ENCODE measurements around the gene FTO.

FTO gene

DNA sequence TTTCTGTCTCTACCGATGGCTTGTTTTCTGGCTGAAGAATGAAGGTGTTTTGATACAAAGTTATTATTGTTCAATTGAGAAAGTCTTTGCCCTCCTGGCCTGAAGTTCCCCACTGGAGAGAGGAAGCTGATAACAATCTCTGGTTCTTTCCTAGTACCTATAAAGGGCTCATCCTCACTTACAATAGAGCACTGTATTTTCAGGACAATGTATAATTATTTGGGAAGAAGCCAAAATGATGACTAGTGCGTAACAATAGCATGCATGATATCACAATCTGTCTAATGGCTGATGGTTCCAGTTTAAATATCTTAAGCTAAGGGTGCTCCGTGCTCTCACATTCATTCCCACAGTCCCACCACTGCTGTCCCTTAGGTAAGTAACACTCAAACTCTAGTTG lies 351.9 kb downstream of the FTO start:
- DNase-seq (ENCODE audit: low read depth): no peak

DNA sequence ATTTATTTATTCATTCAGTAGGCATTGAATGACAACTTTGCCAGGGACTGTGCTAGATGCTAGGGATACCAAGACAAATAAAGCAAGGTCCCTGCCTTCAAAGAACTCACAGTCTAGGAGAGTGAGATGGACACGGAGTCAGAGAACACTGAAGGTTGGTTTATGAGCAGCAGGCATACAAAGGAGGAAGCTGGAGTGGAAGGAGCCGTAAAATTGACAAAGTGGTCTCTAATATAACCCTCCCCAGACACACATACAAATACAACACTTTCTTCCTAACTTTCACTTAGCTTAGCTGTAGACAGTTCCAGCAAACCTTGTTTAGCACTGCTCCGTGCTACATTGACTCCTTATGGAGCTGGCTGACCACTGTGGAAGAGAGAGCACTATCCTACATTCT lies 353.0 kb downstream of the FTO start:
- DNase-seq (ENCODE audit: low read depth): no peak

DNA sequence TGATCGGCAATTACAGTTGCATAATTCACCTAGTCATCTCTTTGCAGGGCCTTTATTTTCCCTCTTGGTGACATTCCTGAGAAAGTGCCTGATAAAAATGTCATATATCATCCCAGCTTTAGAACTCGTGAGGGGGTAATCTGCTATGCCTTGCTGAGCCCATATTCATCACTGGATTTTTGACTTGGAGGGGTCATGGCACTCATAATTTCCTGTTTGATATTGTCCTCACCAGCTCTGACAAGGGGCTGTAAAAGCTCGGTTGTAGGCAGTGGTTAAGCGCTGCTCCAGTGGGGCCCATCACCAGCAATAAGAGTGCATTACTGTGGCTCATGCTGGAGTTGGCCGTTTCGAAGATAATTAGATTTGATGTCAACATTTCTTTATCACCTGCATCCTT lies 355.4 kb downstream of the FTO start:
- no peak for DNase-seq (ENCODE audit: low read depth)

DNA sequence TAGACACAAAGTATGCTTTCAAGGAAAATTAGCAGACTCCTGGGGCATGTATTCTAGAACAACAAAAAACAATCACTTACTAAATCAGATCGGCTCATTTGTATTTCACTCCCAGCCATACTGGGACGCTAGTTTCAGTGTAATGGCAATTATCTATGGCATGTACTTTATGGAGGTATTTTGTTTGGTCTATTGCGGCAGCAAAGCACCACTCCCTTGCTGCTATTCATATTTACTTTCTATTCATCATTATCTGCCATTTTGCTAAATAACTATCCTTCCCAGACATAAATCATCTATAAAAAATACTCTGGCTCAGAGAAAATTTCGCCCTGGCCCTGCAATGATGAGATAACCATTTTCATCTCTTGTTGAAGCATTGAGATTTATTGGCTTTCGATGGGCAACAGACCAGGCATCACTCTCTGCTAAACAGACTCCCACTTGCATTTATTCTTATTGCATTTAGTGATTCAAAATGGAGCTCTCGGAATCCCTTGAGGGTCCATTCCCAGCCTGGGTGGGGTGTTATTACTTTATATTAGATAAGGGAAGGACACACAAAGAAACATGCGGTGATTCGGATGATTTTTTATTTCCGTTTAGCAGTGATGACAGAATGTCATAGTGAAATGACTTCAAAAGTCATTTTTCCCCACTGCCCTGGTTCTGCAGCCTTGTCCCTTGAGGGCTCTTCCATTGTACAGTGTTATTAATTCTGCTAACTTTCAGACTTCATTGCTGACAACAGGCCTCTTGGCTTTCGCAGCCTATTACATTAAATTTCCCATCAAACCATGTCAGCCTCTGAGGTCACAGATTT lies 356.9 kb downstream of the FTO start:
- no peak for DNase-seq (ENCODE audit: low read depth)

DNA sequence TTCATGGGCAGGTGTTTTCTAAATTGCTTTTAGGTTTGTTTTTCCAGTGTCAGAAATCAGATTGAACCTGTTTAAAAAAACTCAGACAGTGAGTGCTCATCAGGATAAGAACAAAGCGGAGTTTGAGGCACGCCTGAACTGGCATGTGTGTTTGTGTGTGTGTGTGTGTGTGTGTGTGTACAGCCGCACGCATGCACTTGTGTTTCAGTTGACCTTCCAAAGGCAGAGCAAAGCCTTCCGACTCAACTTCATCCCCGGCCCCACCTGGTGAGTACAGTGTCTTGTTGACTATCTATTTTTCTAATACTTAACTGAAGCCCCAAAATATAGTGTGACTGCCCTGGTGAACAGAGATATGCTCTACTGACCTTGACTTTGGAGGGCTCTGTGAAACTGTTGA lies 357.5 kb downstream of the FTO start:
- DNase-seq (ENCODE audit: low read depth): no peak

DNA sequence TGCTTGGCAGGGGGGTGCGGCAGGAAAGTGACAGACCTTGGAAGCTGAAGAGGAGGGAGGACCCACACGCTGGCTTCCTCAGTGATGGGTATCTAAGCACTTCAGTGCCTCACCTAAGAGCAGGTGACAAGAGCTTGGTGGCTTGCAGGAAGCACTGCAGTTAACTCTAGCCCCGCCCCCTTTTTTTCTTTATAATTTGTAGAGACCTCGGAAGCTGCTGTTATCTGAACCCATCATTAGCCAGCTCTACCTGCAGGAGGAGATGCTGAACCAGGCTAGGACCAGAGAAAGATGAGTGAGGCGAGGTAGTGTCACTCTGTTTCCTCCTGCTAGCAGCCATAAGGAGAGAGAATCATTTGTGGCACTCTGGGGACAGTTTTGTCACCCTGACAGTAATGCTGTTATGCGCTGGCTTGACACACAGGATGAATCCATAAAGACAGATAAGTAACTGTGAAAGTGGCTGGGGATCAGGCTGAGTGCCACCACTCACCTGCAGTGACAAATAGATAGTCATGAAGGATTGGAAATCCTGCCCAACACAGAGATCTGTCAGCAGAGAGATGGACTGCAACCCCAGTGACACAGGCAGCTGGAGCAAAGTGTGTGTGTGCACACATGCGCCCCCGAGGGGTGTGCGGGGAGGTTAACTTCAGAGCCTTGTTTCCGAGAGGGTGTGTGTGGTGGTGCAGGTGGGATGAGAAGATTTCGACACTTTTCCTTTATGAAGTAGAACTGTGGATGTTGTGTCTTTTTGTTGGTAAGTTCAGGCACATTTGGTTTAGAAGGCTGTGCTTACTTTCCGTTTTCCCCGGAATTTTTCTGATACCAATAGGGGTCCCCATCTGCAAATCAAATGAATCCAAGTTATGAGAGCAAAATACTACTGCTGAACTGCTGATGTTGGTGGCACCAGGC lies 358.7 kb downstream of the FTO start:
- DNase-seq (ENCODE audit: low read depth): no peak

DNA sequence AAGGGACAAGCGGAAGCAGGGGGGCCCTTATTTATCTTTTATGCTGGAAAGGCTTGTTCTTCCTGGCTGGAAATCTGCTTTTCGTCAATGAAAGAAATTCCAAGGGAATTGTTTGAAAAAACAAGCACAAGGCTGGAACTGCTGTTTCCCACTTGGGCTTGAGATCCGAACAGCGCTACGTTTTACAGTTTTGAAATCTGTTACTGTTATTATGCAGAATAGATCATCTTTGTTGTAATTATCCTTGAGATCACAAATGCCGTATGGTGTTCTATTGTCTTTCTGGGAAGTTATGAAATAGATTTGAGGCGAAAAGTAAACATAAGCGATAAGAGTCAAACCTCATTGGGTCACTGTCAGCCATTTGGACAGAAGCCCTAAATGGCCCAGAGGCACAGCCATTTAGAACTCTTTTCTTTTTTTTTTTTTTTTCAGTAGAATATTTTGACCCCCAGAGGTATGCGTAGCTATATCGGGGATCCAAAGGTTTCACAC lies 359.4 kb downstream of the FTO start:
- no peak for DNase-seq (ENCODE audit: low read depth)

DNA sequence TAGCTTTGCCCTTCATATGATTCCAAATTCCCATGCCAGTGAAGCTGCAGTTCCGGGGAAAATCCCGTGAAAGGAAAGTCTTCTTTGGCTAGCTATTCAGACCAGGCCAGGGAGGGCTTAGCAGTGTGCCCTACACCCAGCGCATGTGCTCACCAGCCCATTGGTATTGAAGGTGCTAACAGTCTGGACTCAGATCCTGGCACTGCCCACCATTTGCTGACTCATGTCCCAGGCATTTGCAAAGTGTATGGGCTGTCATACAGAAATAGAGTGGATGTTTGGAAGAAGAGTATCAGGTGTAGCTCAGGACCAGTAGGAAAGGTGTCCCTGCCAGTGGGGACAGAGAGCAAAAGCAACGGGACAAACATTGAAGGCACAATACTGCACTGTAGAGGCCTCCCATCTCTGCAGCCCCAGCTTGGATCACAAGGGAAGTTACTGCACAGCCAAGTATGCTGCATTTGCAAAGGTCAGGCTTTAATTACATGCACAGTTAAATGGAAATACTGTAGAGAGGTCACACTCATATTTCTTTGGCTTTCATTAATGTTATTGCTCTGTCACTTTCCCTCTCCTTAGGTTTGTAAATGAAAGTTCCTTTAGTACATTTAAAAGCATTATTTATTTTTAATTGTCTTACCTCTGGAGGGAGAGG lies 362.6 kb downstream of the FTO start:
- no peak for DNase-seq (ENCODE audit: low read depth)

DNA sequence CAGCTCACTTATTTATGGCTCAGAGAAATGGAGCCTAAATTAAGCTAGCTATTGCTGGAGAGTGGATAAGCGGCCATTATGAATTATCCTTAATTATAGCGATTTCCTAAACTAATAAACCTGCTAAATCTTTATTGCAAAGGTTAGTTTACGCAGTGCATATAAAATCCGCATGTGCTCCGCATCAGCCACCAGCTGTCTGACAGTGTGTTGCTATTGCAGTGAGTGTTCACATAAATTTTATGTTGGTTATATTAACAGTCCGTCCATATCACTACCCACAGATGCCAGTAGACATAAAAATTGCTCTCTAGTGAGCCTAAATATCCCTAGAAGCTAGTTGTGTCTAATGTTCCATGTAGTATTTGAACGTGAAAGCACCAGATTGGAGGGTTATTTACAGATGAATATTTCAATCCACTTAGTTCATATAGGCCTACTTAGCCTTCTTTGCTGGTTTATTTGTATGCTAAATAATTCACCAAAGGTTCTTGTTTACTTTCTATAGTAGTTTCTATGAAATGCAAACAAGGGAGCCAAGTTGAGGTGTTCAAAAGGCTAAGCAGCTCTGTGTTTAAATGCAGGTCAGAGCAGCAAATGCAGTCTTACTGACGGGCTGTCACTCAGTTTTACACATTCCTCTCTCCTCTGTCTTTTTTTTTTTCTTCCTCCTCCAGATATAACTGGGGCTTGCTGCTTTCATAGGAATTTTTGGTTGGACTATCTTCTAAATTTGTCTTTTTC lies 363.5 kb downstream of the FTO start:
- no peak for DNase-seq (ENCODE audit: low read depth)

DNA sequence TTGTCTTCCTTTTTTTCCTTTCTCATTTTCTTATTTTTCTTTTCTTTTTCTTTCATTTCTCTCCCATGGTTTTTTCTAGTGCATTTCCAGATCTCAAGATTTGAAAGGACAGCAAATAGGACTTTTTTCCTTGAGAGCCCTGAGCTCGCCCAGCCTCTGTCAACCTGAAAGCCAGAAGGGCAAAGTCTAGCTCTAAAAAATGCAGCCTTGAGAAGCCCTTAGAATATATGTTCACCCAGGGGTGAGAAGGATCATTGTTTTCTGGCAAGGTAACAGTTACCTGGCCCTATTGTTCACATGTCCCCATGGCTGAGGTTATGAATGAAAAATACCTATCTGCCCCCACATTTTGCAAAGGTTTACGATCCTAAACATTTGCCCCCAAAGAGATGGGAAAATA lies 364.3 kb downstream of the FTO start:
- no peak for DNase-seq (ENCODE audit: low read depth)

DNA sequence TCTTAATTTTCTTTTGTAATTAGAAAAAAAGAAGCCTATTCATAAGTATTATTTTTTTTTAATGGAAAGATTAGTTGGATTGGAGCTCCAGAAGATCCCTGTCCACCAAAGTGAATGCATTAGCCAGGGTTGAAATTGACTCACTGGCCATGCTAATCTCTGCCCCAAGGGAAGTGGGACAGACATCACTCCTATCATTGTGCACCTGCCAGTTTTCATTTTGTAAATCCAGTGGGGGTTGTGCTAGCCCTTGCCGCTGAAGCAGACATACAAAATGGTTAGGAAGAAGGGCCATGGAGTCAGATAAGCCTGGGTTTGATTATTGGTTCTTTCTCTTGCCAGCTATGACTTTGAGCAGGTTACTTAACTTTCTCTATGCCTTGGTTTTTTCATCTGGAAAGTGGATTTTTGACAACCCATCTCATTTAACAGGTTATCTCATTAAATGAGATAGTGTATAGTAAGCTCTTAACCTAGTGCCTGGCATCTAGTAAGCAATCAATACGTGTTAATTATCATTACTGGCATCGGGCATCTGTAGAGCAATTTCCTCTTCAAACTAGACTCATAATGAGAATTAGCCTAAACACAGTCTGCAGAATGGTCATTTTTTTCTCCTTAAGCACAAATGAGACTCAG lies 365.8 kb downstream of the FTO start:
- no peak for DNase-seq (ENCODE audit: low read depth)

DNA sequence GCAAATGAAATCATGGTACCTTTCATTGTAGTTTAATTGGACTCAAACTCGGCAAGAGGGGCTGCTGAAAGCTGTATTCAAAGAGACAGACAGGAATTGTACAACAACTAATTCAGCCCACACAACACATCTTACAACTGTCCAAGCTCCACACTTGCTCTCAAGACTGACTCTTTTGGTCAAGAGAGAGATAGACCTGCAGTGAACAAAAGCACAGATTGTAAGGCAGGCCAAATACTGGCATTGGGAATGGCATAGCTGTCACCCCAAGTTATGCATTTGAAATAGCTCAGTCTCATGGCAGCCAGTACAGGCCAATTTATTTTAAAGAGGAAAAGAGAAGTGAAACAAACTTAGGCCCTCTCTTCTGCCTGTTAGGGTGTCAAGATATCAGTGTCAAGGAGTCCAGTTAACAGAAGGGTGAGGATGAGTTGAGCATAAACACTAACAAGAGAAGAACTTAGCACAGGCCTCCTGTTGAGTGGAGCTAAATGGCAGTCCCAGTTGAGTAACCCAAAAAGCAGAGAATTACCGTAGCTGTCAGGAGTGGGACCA lies 366.9 kb downstream of the FTO start:
- DNase-seq (ENCODE audit: low read depth): no peak

DNA sequence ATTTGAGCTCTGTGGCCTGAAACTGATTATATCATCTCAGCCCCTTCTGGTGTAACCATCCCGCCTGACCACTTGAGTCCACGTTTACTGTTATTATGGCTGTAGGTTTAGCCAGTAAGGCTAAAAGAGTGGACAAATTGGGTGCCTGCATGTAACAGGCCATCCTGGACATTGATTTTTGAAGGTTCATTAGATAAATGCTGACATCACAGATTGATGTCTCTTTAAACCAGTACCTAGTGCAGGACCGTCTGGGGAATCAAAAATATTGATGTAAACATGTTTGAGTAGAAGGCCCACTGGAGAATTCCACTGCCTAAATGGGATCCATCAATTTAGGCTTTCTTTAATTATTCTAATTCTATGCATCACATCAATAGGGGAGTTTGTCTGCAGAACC lies 367.6 kb downstream of the FTO start:
- DNase-seq (ENCODE audit: low read depth): no peak

DNA sequence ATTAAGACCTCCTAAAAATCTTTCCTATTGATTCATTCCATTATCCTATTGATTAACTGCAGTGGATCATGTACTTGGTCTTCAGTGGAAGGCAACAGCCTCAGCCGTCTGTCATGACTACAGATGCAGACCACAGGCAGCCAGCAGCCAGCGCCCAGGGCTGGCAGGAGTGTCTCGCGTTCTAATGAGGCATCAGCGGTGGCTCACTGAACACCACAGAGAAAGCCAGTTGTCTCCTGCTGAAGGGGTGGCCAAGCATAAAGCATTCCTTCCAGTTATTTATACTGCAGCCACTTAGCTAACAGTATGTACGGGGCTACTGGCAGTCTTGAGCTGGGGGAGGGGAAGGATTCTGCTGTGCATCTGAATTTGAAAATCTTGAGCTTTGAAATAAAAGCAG lies 368.3 kb downstream of the FTO start:
- no peak for DNase-seq (ENCODE audit: low read depth)

DNA sequence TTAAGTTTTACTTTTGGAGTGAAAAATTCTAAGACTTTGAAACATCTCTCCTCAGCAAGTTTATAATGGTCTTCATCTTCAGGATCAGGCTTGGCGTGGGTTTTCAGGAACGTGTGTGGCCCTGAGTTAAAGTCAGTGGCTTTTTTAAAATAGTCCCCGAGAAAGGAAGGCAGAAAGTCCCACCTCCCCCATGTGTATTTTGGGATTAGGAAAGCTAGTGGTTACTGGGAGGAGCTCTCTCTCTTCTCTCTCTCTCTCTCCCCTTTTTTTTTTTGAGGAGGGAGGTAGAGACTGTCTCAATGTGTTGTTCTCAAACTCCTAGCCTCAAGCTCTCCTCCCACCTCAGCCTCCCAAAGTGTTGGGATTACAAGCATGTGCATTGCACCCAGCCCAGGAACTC lies 369.4 kb downstream of the FTO start:
- DNase-seq (ENCODE audit: low read depth): no peak

DNA sequence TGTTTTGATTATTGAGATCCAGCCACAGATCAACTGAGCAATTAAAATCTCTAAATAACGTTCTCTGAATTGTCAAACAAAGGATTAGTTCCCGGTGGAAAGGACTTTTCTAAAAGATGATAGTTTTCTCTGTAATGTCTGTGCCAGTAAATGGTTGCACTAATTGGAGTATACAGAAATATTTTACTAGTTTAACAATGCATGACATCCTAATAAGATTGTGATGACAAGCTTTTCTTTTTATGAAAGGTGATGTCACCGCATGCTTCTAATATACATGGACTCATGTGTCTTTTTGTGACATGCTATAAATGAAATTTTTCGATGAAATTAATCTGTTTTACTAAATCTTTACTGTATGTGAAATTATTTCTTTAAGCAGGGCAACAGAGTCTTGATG lies 371.5 kb downstream of the FTO start:
- DNase-seq (ENCODE audit: low read depth): no peak

DNA sequence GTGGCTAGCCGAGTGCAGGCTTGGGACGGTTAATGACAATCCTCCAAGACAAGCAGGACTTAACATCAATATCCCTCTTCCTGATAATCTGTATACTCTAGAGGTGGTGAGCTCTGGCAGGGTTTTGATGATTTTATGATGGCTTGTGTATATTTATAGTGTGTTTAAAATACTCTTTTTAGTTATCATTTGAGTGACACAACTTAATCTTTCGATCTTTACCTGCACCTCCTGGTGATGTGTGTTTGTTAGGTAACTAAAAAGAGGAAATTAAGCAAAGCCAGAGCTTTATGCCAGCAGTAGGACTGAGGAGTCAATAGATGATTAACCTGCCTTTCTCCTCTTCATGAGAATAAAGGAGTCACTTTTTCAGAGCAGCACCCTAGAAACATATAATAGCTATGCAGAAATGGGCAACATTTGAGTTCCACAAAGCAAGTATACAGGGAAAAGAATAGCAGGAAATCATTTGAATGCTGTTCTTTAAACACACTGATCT lies 372.1 kb downstream of the FTO start:
- DNase-seq (ENCODE audit: low read depth): no peak

DNA sequence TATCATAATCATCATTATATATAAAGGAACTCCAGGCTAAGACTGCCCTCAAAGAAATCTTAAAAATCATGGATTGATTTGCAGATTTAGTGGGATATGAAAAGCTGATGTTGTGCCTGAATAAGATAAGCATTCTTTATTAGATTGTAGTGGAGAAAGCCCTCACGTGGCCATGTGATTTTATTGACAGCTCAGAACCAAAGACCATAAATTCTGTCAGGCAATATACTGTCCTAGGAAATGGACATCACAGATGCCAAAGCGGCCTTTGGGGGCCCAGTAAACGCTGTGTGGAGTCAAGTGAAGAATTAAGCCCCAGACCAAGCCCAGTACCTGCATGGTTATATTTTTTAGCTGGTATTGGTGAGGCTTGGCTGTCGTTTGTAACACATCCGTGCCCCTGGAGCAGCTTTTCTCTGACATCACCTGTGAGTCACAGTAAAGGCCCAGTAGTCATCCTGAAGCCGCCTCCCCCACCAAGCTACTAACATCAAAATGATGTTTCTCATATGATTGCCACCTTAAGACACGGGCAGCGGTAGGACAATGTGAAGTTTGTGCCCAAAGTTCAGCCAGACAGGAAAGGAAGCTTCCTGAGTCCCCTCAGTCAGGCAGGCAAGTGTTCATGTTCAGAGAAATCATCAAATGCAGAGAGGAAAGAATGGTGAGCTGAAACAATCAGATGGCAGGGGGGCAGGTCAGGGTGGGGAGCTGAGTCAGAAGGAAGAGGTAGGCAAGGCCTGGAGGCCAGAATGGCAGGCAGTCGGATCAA lies 373.3 kb downstream of the FTO start:
- no peak for DNase-seq (ENCODE audit: low read depth)

DNA sequence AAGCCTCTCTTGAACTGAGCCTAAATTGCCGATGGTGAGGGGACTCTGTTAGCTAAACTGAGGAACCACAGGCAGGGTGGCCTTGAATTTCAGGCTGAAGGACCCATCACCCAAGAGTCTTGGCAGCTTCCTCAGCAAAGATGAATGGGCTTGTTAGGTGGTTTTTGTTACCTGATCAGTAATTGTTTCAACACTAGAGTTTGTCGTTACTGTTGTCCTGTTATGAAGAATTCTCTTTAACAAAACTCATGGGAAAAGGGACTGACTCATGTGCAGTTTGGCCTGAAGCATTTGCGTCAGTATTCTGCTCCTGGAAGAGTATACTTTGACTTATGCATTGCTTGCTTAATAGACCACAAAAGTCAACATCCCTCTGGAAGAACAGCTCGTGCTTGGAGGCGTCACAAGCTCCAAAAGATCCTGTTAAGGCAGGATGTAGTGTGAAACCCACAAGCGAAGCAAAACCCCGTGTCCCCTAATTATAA lies 376.6 kb downstream of the FTO start:
- no peak for DNase-seq (ENCODE audit: low read depth)

DNA sequence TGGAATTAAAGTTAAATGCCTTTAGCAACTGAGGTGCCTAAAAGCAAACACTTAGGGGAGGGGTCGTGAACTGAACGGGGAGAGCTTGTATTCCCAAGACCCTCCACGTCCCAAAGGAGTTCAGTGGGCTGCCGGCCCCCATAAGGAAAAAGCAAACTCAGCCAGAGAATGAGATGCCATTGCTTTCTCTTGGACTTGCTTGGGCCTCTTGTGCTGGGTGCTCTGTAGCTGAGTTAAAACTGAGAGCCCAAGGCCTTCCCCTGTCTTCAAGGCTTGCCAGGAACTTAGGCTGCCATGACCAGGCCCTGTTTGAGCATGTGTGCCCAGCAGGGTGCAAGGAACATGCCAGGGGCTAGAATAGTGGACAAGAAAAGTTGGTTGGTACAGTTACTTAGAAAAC lies 382.8 kb downstream of the FTO start:
- DNase-seq (ENCODE audit: low read depth): no peak

All from stimulated activated CD8-positive, alpha-beta memory T cell treated with anti-CD3 and anti-CD28 coated beads, Interleukin-12 subunit alpha, Interleukin-12 subunit beta, amount 100 ng/mL, for 4 hours (primary cell).